Parathyroid adenoma (tissue), 2 donors: Measurements from ENCODE around the gene CABCOCO1.

Experiments used
- H2AFZ ChIP-seq: fragments of 300-600 bp; sonication (generic); one replicate; pipeline ENCODE4 v1.7.0; 2017; ENCODE audit warnings: antibody characterized with exemption, mild to moderate bottlenecking
- H3K27ac ChIP-seq: fragments of 300-600 bp; sonication (generic); one replicate; pipeline ENCODE4 v1.7.0; 2017
- H3K27me3 ChIP-seq: fragments of 300-600 bp; sonication (generic); one replicate; pipeline ENCODE4 v1.7.0; 2017; ENCODE audit warnings: low read length; ENCODE audit not compliant: control insufficient read depth, insufficient read depth
- H3K36me3 ChIP-seq: fragments of 300-600 bp; sonication (generic); one replicate; pipeline ENCODE4 v1.7.0; 2017; ENCODE audit warnings: low read length; ENCODE audit not compliant: control insufficient read depth, insufficient read depth
- H3K4me1 ChIP-seq: fragments of 300-600 bp; sonication (generic); one replicate; pipeline ENCODE4 v1.7.0; 2017; ENCODE audit warnings: control low read depth
- H3K4me2 ChIP-seq: fragments of 300-600 bp; sonication (generic); one replicate; pipeline ENCODE4 v1.7.0; 2017; ENCODE audit warnings: low read length
- H3K4me3 ChIP-seq: fragments of 300-600 bp; sonication (generic); one replicate; pipeline ENCODE4 v1.7.0; 2017; ENCODE audit warnings: low read depth, low read length
- H3K79me2 ChIP-seq: fragments of 300-600 bp; sonication (generic); one replicate; pipeline ENCODE4 v1.7.0; 2017; ENCODE audit warnings: control low read depth
- H3K9ac ChIP-seq: fragments of 300-600 bp; sonication (generic); one replicate; pipeline ENCODE4 v1.7.0; 2017; ENCODE audit warnings: mild to moderate bottlenecking
- H3K9me3 ChIP-seq: fragments of 300-600 bp; sonication (generic); one replicate; pipeline ENCODE4 v1.7.0; 2017; ENCODE audit warnings: low read length; ENCODE audit not compliant: control insufficient read depth
- CTCF ChIP-seq: fragments of 300-600 bp; sonication (generic); IDR thresholded peaks from one replicate; pipeline ENCODE4 v1.7.0; 2017; ENCODE audit warnings: antibody characterized with exemption, mild to moderate bottlenecking
- donor health status: primary hyperparathyroidism.

CABCOCO1 gene

GRCh38 chr10:61815496-61815895 lies 152.8 kb downstream of the CABCOCO1 start:
- Histone ChIP-seq H3K27ac (no peak overlapping the region), H3K9ac (no peak overlapping the region), H3K79me2 (no peaks in the 10 kb centered on the region), H2AFZ (no peak overlapping the region), H3K4me3 (no peak overlapping the region), H3K36me3 (no peaks in the 10 kb centered on the region), H3K4me2 (no peak overlapping the region), H3K4me1 (no peaks in the 10 kb centered on the region), H3K9me3 (no peaks in the 10 kb centered on the region), H3K27me3 (no peaks in the 10 kb centered on the region)
- TF ChIP-seq CTCF = no peak
